Heart left ventricle (tissue), 13 donors: Measurements from ENCODE around the gene GTF2H2C.

ENCODE experiments used
- CTCF ChIP-seq, 12 donors: fragments of 200-600 bp; sonication (generic) in 4 of 12; IDR thresholded peaks; one replicate each; pipeline versions ENCODE4 v1.5.0 to v1.8.0; 2018 to 2022; ENCODE audit warnings: antibody characterized with exemption in 12 of 12, mild to moderate bottlenecking in 5 of 12
- POLR2A ChIP-seq, 2 donors: fragments of 450-650 bp; IDR thresholded peaks; one replicate each; pipeline ENCODE4 v1.6.1; 2017; ENCODE audit warnings: antibody characterized with exemption in 2 of 2, mild to moderate bottlenecking in 2 of 2, moderate library complexity in 2 of 2
- donor health status: ischemic (EF 13 %, LVEDD 7.1; RV severe dilation, severe dysfunction).
- donor health status: DM: no; HTN: yes; CAD: no.
- donor health status: DM: no; HTN: no; CAD: no.
- donor health status: ischemic (EF 25% LVEDD 6.9; RV normal size, moderate dysfunction).
- donor health status: ischemic (EF 25% LVEDD 5.7; RV mildly dilated, moderate dysfunction).
- donor health status: ischemic (EF 35%, LVEDD 5.7; RV mildly dilated, moderate dysfunction).
- donor health status: nonischemic (EF 11% LVEDD 7.7; RV severe dilation, severe dysfunction).
- donor health status: DM: yes; HTN: yes; CAD: no.
- donor health status: PGD.
- donor health status: ischemic (EF 29% LVEDD 5.4; RV normal size, mild dysfunction).
- donor health status: nonischemic (EF 23%, LVEDD 6.1; RV moderate dilation, normal function).

GRCh38 chr5:69531406-69531801 lies 28.6 kb upstream of the GTF2H2C start:
- TF ChIP-seq CTCF (IDR thresholded peaks at IDR 0.05) (no peak), POLR2A (IDR thresholded peaks at IDR 0.05) (no peak)
